ENCODE results near the gene SCN7A. TPM values are rescaled to one million over a fixed set of nuclear protein-coding genes. Genes with fewer than 3 reads are reported as not detected.

SCN7A gene
- total and polyA plus RNA-seq, 9 donors = 31.2 to 133 (median 71.9) TPM

GRCh38 chr2:166449439-166449838, 44.6 kb downstream of the SCN7A start:
- Histone ChIP-seq H3K4me1 (ENCODE audit: insufficient read depth) (no peaks in the 10 kb centered on the region), H3K36me3 (no peaks in the 10 kb centered on the region), H3K9me3 (no peaks in the 10 kb centered on the region), H3K4me3 (no peak overlapping the region), H3K27ac (no peak overlapping the region), H3K27me3 (no peaks in the 10 kb centered on the region)
- intact Hi-C loops (cut with DNase I) = no loop called here
- DNase-seq = no peak
- TF ChIP-seq CTCF (IDR thresholded peaks at IDR 0.05) (no peak), POLR2A (IDR thresholded peaks at IDR 0.05) (no peak), EP300 (IDR thresholded peaks at IDR 0.05) (no peak)
- 64 to 79% (median 74%) methylated on average over 1 of the region's 1 CpG for WGBS, 3 donors

- intact Hi-C loops (cut with DNase I) = no loop called here
- Histone ChIP-seq H3K27ac (no peak overlapping the region), H3K36me3 (no peaks in the 10 kb centered on the region), H3K9me3 (no peaks in the 10 kb centered on the region), H3K4me3 (no peak overlapping the region), H3K27me3 (no peaks in the 10 kb centered on the region), H3K4me1 (ENCODE audit: insufficient read depth) (no peaks in the 10 kb centered on the region)
- no peak for TF ChIP-seq EP300 (IDR thresholded peaks at IDR 0.05)
- TF ChIP-seq CTCF (IDR thresholded peaks at IDR 0.05) = no peak
- no peak for TF ChIP-seq POLR2A (IDR thresholded peaks at IDR 0.05)
- DNase-seq = no peak
These were observed 45.9 kb downstream of the SCN7A start for GRCh38 chr2:166448106-166448505.

GRCh38 chr2:166444306-166444705, 49.7 kb downstream of the SCN7A start:
- no peak overlapping the region for H3K27ac ChIP-seq
- no peaks in the 10 kb centered on the region for H3K36me3 ChIP-seq
- intact Hi-C loops (cut with DNase I) = no loop called here
- no peaks in the 10 kb centered on the region for H3K4me1 ChIP-seq (ENCODE audit: insufficient read depth)
- no peaks in the 10 kb centered on the region for H3K27me3 ChIP-seq
- DNase-seq = no peak
- TF ChIP-seq POLR2A (IDR thresholded peaks at IDR 0.05) (no peak), EP300 (IDR thresholded peaks at IDR 0.05) (no peak), CTCF (IDR thresholded peaks at IDR 0.05) (no peak)
- no peak overlapping the region for H3K4me3 ChIP-seq
- H3K9me3 ChIP-seq = no peaks in the 10 kb centered on the region

GRCh38 chr2:166440313-166440712, 53.7 kb downstream of the SCN7A start:
- H3K36me3 ChIP-seq = no peaks in the 10 kb centered on the region
- no peak overlapping the region for H3K4me3 ChIP-seq
- DNase-seq = no peak
- H3K27me3 ChIP-seq = no peaks in the 10 kb centered on the region
- TF ChIP-seq CTCF (IDR thresholded peaks at IDR 0.05) (no peak), POLR2A (IDR thresholded peaks at IDR 0.05) (no peak), EP300 (IDR thresholded peaks at IDR 0.05) (no peak)
- no peak overlapping the region for H3K27ac ChIP-seq
- intact Hi-C loops (cut with DNase I) = no loop called here
- WGBS, 3 donors = 93 to 97% (median 94%) methylated on average over 3 of the region's 3 CpGs
- no peaks in the 10 kb centered on the region for H3K4me1 ChIP-seq (ENCODE audit: insufficient read depth)
- no peaks in the 10 kb centered on the region for H3K9me3 ChIP-seq

- Histone ChIP-seq H3K4me1 (ENCODE audit: insufficient read depth) (no peaks in the 10 kb centered on the region), H3K36me3 (no peaks in the 10 kb centered on the region), H3K27me3 (no peaks in the 10 kb centered on the region), H3K27ac (no peak overlapping the region), H3K9me3 (no peaks in the 10 kb centered on the region), H3K4me3 (no peak overlapping the region)
- no peak for DNase-seq
- TF ChIP-seq EP300 (IDR thresholded peaks at IDR 0.05) (no peak), CTCF (IDR thresholded peaks at IDR 0.05) (no peak), POLR2A (IDR thresholded peaks at IDR 0.05) (no peak)
- intact Hi-C loops (cut with DNase I) = no loop called here
These were observed 55.0 kb downstream of the SCN7A start for GRCh38 chr2:166439078-166439477.

All from ovary (tissue), 9 donors.